Lower lobe of right lung (tissue), 2 donors: ENCODE measurements around the gene ARHGAP24. TPM values are rescaled to one million over a fixed set of nuclear protein-coding genes. Genes with fewer than 3 reads are reported as not detected.

Experiments used
- ATAC-seq, 2 donors: fragments of 200-7000 bp; cut with Tn5 transposase; one replicate each; pipeline ENCODE4 v1.9.1; 2020 to 2022; ENCODE audit warnings: mild to moderate bottlenecking in 2 of 2, moderate library complexity in 2 of 2
- DNase-seq: peaks from one replicate; pipeline ENCODE4 v3.0.0-alpha.2; 2020
- H3K27ac ChIP-seq: fragments of 200-600 bp; one replicate; pipeline ENCODE4 v1.8.0; 2022
- H3K27me3 ChIP-seq: fragments of 200-600 bp; one replicate; pipeline ENCODE4 v1.8.0; 2022; ENCODE audit warnings: low read depth
- H3K36me3 ChIP-seq: fragments of 200-600 bp; one replicate; pipeline ENCODE4 v1.8.0; 2022; ENCODE audit warnings: mild to moderate bottlenecking
- H3K4me1 ChIP-seq: fragments of 200-600 bp; one replicate; pipeline ENCODE4 v1.8.0; 2022
- H3K4me3 ChIP-seq: fragments of 200-600 bp; one replicate; pipeline ENCODE4 v1.8.0; 2022; ENCODE audit warnings: mild to moderate bottlenecking
- H3K9me3 ChIP-seq: fragments of 200-600 bp; one replicate; pipeline ENCODE4 v1.8.0; 2022
- CTCF ChIP-seq: fragments of 200-600 bp; IDR thresholded peaks from one replicate; pipeline ENCODE4 v1.8.0; 2022; ENCODE audit warnings: antibody characterized with exemption, mild to moderate bottlenecking
- intact Hi-C: fragments of 100-400 bp; cut with DNase I; formaldehyde crosslinking; loops from one replicate; pipeline ENCODE4 v1.11.0; 2022
- total RNA-seq: library from RNA; stranded (reverse); fragmentation: NEBNext Ultra II Directional; extraction: Animal tissue kit (Norgen Biotek cat#: 25700); gene quantifications from one replicate; pipeline ENCODE4 v1.2.1, GENCODE V29; 2021
- donor health status: DM: no; HTN: yes; CAD: no; lungs with severe emphysema.

The ARHGAP24 gene
- total RNA-seq, 1 donor from 2014 or later = 28.7 TPM

- TF ChIP-seq CTCF = no peak
- Histone ChIP-seq H3K27me3 (no peaks in the 10 kb centered on the region), H3K27ac (no peak overlapping the region), H3K36me3 (no peaks in the 10 kb centered on the region), H3K4me3 (no peak overlapping the region), H3K4me1 (peaks cover 23% of the 10 kb centered on the region), H3K9me3 (no peaks in the 10 kb centered on the region)
- intact Hi-C loops = loop anchor here (10.0 kb wide), 1 partner anchor 597 kb away; no protein-coding TSS in a partner anchor
- DNase-seq = no peak
- no peak for ATAC-seq
These were observed 266.4 kb downstream of the ARHGAP24 start for GRCh38 chr4:85741381-85741780.

GRCh38 chr4:85741921-85742591, 267.1 kb downstream of the ARHGAP24 start:
- no peak overlapping the region for H3K27ac ChIP-seq
- intact Hi-C loops = loop anchor here (10.0 kb wide), 1 partner anchor 597 kb away; no protein-coding TSS in a partner anchor
- DNase-seq = no peak
- H3K4me3 ChIP-seq = no peak overlapping the region
- peaks cover 23% of the 10 kb centered on the region for H3K4me1 ChIP-seq
- no peaks in the 10 kb centered on the region for H3K27me3 ChIP-seq
- no peaks in the 10 kb centered on the region for H3K36me3 ChIP-seq
- no peaks in the 10 kb centered on the region for H3K9me3 ChIP-seq
- no peak for TF ChIP-seq CTCF
- no peak for ATAC-seq

- Histone ChIP-seq H3K9me3 (no peaks in the 10 kb centered on the region), H3K27me3 (no peaks in the 10 kb centered on the region), H3K36me3 (no peaks in the 10 kb centered on the region), H3K4me3 (no peak overlapping the region), H3K27ac (no peak overlapping the region), H3K4me1 (peaks cover 23% of the 10 kb centered on the region)
- no peak for TF ChIP-seq CTCF
- intact Hi-C loops = loop anchor here (10.0 kb wide), 1 partner anchor 600 kb away; no protein-coding TSS in a partner anchor
- DNase-seq (no peak), ATAC-seq (peak in 1 of 2 donors; percentile 49)
These were observed 270.0 kb downstream of the ARHGAP24 start for GRCh38 chr4:85744950-85745349.

GRCh38 chr4:85745939-85746338, 271.0 kb downstream of the ARHGAP24 start:
- no peak for TF ChIP-seq CTCF
- Histone ChIP-seq H3K27me3 (no peaks in the 10 kb centered on the region), H3K4me1 (peaks cover 22% of the 10 kb centered on the region), H3K27ac (no peak overlapping the region), H3K4me3 (no peak overlapping the region), H3K36me3 (no peaks in the 10 kb centered on the region), H3K9me3 (no peaks in the 10 kb centered on the region)
- no peak for DNase-seq
- no peak for ATAC-seq
- intact Hi-C loops = loop anchor here (10.0 kb wide), 1 partner anchor 601 kb away; no protein-coding TSS in a partner anchor

GRCh38 chr4:85747882-85748491, 273.0 kb downstream of the ARHGAP24 start:
- no peaks in the 10 kb centered on the region for H3K9me3 ChIP-seq

More at GRCh38 chr4:85747882-85748491, 273.0 kb downstream of the ARHGAP24 start:
- intact Hi-C loops = loop anchor here (10.0 kb wide), 1 partner anchor 603 kb away; no protein-coding TSS in a partner anchor
- Histone ChIP-seq H3K27me3 (no peaks in the 10 kb centered on the region), H3K27ac (no peak overlapping the region), H3K4me1 (peaks cover 14% of the 10 kb centered on the region), H3K4me3 (no peak overlapping the region), H3K36me3 (no peaks in the 10 kb centered on the region)
- ATAC-seq (peak; percentile 84 to 89), DNase-seq (no peak)
- TF ChIP-seq CTCF = peak; percentile 86
